ENCODE data around the gene APBB2.
"Not testable (repeated sequence)": the region's sequence is repeated elsewhere in the genome, so short reads cannot be mapped to it uniquely, and the experiment has no call there.

Gene APBB2

DNA sequence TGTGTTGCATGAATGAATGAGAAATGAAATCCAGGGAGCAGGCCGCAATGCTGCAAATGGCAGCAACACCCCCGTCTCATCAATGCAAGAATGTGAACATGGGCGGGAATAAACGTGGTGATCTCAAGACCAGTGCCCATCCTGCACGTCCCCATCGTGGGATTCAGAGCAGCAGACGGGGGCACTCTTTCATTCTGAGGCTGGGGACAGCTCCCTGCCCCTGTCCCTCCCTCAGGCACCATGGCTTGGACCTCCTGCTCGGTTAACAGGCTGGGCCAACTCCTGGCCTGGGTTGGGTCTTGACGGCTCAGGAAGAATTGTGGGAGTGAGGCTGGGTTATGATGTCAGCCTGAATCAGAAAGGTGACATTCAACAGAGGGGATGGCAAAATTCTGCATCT is 385.7 kb downstream of the APBB2 start:
- no peaks in the 10 kb centered on the region for H3K4me1 ChIP-seq (ENCODE audit: control insufficient read depth, insufficient read depth, low read length)
- no peak overlapping the region for H3K4me3 ChIP-seq (ENCODE audit: low read depth, low read length)
- H3K27me3 ChIP-seq (ENCODE audit: control insufficient read depth, insufficient read depth, low read length) = no peaks in the 10 kb centered on the region
- H3K9ac ChIP-seq (ENCODE audit: low read depth, low read length) = no peak overlapping the region
- no peaks in the 10 kb centered on the region for H3K9me3 ChIP-seq (ENCODE audit: control insufficient read depth, insufficient read depth, low read length)
- H3K36me3 ChIP-seq (ENCODE audit: control insufficient read depth, insufficient read depth, low read length) = peaks cover 18% of the 10 kb centered on the region

GRCh38 chr4:40827758-40828157 is 386.6 kb downstream of the APBB2 start:
- H3K36me3 ChIP-seq (ENCODE audit: control insufficient read depth, insufficient read depth, low read length) = peaks cover 18% of the 10 kb centered on the region
- H3K27me3 ChIP-seq (ENCODE audit: control insufficient read depth, insufficient read depth, low read length) = no peaks in the 10 kb centered on the region
- H3K4me3 ChIP-seq (ENCODE audit: low read depth, low read length) = no peak overlapping the region
- H3K9me3 ChIP-seq (ENCODE audit: control insufficient read depth, insufficient read depth, low read length) = no peaks in the 10 kb centered on the region
- no peaks in the 10 kb centered on the region for H3K4me1 ChIP-seq (ENCODE audit: control insufficient read depth, insufficient read depth, low read length)
- no peak overlapping the region for H3K9ac ChIP-seq (ENCODE audit: low read depth, low read length)

DNA sequence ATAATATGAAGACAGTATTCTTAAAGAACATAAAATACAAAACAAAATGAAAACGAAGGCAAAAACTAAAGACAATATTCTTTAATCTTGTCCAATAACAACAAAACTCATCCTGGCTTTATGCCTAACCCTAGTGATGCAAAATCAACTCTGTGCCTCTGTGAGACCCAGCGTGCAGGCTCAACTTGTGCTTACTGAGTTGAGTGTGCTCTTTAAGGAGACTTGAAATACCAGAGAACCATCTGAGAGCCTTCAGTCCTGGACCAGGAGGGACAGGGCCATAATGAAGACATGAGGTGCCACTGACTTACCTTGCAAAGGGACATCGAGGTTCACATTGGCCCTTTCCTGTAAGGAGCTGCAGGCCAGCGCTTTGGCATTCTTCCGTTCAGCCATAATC is 387.5 kb downstream of the APBB2 start:
- no peaks in the 10 kb centered on the region for H3K4me1 ChIP-seq (ENCODE audit: control insufficient read depth, insufficient read depth, low read length)
- no peaks in the 10 kb centered on the region for H3K27me3 ChIP-seq (ENCODE audit: control insufficient read depth, insufficient read depth, low read length)
- H3K36me3 ChIP-seq (ENCODE audit: control insufficient read depth, insufficient read depth, low read length) = peaks cover 22% of the 10 kb centered on the region
- H3K4me3 ChIP-seq (ENCODE audit: low read depth, low read length) = no peak overlapping the region
- no peak overlapping the region for H3K9ac ChIP-seq (ENCODE audit: low read depth, low read length)
- no peaks in the 10 kb centered on the region for H3K9me3 ChIP-seq (ENCODE audit: control insufficient read depth, insufficient read depth, low read length)

GRCh38 chr4:40825014-40825838 is 389.1 kb downstream of the APBB2 start:
- H3K4me1 ChIP-seq (ENCODE audit: control insufficient read depth, insufficient read depth, low read length) = no peaks in the 10 kb centered on the region
- H3K9me3 ChIP-seq (ENCODE audit: control insufficient read depth, insufficient read depth, low read length) = no peaks in the 10 kb centered on the region
- H3K27me3 ChIP-seq (ENCODE audit: control insufficient read depth, insufficient read depth, low read length) = no peaks in the 10 kb centered on the region
- peaks cover 22% of the 10 kb centered on the region for H3K36me3 ChIP-seq (ENCODE audit: control insufficient read depth, insufficient read depth, low read length)
- H3K4me3 ChIP-seq (ENCODE audit: low read depth, low read length) = no peak overlapping the region
- no peak overlapping the region for H3K9ac ChIP-seq (ENCODE audit: low read depth, low read length)

DNA sequence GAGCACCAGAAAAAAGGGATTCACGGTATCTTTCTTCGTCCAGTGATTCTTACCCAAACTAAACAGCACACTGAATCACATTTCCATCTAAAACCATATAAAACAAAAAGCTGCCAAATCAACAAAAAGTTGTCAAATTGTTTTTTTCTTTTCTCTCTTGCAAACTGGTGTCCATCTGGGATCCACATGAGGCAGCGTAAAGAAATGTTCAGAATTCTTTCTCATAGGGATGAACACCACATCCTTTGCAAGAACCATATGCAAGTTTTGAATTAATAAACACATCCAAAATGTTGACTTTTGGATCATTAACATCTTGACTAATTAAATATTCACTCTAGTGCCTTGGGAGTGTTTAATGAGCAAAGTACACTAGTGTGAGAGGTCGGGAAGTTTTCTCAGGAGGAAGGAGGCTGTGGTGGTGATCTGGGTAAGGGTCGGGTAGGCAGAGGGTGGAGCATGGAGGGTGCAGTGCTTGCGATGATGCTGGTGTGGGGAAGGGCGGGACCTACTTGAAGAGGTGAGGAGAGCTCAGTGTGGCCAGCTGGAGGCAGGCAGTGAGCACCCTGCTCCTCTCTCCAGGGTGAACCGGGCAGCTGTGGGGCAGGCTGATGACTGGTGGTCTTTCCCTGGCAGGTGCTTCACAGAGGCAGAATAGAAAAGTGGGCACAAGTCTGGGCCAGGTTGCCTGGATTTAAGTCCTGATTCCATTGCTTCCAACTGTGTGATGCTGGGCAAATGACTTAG is 391.7 kb downstream of the APBB2 start:
- H3K4me1 ChIP-seq (ENCODE audit: control insufficient read depth, insufficient read depth, low read length) = no peaks in the 10 kb centered on the region
- peaks cover 12% of the 10 kb centered on the region for H3K36me3 ChIP-seq (ENCODE audit: control insufficient read depth, insufficient read depth, low read length)
- H3K27me3 ChIP-seq (ENCODE audit: control insufficient read depth, insufficient read depth, low read length) = no peaks in the 10 kb centered on the region
- H3K9ac ChIP-seq (ENCODE audit: low read depth, low read length) = no peak overlapping the region
- no peaks in the 10 kb centered on the region for H3K9me3 ChIP-seq (ENCODE audit: control insufficient read depth, insufficient read depth, low read length)
- no peak overlapping the region for H3K4me3 ChIP-seq (ENCODE audit: low read depth, low read length)

GRCh38 chr4:40820101-40820500 is 394.2 kb downstream of the APBB2 start:
- Histone ChIP-seq H3K9ac (ENCODE audit: low read depth, low read length) (no peak overlapping the region), H3K9me3 (ENCODE audit: control insufficient read depth, insufficient read depth, low read length) (no peaks in the 10 kb centered on the region), H3K4me3 (ENCODE audit: low read depth, low read length) (no peak overlapping the region), H3K4me1 (ENCODE audit: control insufficient read depth, insufficient read depth, low read length) (no peaks in the 10 kb centered on the region), H3K27me3 (ENCODE audit: control insufficient read depth, insufficient read depth, low read length) (no peaks in the 10 kb centered on the region), H3K36me3 (ENCODE audit: control insufficient read depth, insufficient read depth, low read length) (peaks cover 5% of the 10 kb centered on the region)

- not testable (repeated sequence) for H3K36me3 ChIP-seq (ENCODE audit: control insufficient read depth, insufficient read depth, low read length); H3K9me3 ChIP-seq (ENCODE audit: control insufficient read depth, insufficient read depth, low read length); H3K27me3 ChIP-seq (ENCODE audit: control insufficient read depth, insufficient read depth, low read length); H3K4me1 ChIP-seq (ENCODE audit: control insufficient read depth, insufficient read depth, low read length); H3K9ac ChIP-seq (ENCODE audit: low read depth, low read length); H3K4me3 ChIP-seq (ENCODE audit: low read depth, low read length)
Measured at GRCh38 chr4:40817157-40817556, 397.2 kb downstream of the APBB2 start.

GRCh38 chr4:40812856-40813255 is 401.5 kb downstream of the APBB2 start:
- H3K9ac ChIP-seq (ENCODE audit: low read depth, low read length) = no peak overlapping the region
- no peaks in the 10 kb centered on the region for H3K4me1 ChIP-seq (ENCODE audit: control insufficient read depth, insufficient read depth, low read length)
- H3K36me3 ChIP-seq (ENCODE audit: control insufficient read depth, insufficient read depth, low read length) = no peaks in the 10 kb centered on the region
- no peak overlapping the region for H3K4me3 ChIP-seq (ENCODE audit: low read depth, low read length)
- H3K27me3 ChIP-seq (ENCODE audit: control insufficient read depth, insufficient read depth, low read length) = no peaks in the 10 kb centered on the region
- H3K9me3 ChIP-seq (ENCODE audit: control insufficient read depth, insufficient read depth, low read length) = no peaks in the 10 kb centered on the region

- Histone ChIP-seq H3K9ac (ENCODE audit: low read depth, low read length) (no peak overlapping the region), H3K9me3 (ENCODE audit: control insufficient read depth, insufficient read depth, low read length) (no peaks in the 10 kb centered on the region), H3K36me3 (ENCODE audit: control insufficient read depth, insufficient read depth, low read length) (no peaks in the 10 kb centered on the region)
Measured at GRCh38 chr4:40812386-40812785, 402.0 kb downstream of the APBB2 start.

DNA sequence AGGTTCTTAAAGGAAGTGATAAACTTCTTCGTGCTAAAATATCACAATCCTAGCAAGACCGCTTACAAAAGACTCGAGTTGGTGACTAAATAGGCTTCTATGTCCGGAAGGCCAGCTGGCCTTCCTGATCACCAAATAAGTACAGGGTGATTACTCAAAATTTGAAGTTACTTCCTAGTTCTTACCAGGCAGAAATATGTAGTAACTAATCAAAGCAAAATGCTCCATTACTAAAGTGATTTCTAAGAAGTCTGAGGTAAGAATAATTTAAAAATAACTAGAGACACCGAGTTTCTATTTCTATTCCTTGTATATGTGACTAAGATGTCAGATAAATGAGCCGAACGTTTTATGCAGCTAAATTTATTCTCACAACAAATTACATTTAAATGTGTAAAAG is 402.4 kb downstream of the APBB2 start:
- no peaks in the 10 kb centered on the region for H3K9me3 ChIP-seq (ENCODE audit: control insufficient read depth, insufficient read depth, low read length)
- H3K27me3 ChIP-seq (ENCODE audit: control insufficient read depth, insufficient read depth, low read length) = no peaks in the 10 kb centered on the region
- no peaks in the 10 kb centered on the region for H3K4me1 ChIP-seq (ENCODE audit: control insufficient read depth, insufficient read depth, low read length)
- no peaks in the 10 kb centered on the region for H3K36me3 ChIP-seq (ENCODE audit: control insufficient read depth, insufficient read depth, low read length)
- no peak overlapping the region for H3K4me3 ChIP-seq (ENCODE audit: low read depth, low read length)
- no peak overlapping the region for H3K9ac ChIP-seq (ENCODE audit: low read depth, low read length)

More at GRCh38 chr4:40812386-40812785, 402.0 kb downstream of the APBB2 start:
- no peak overlapping the region for H3K4me3 ChIP-seq (ENCODE audit: low read depth, low read length)
- H3K27me3 ChIP-seq (ENCODE audit: control insufficient read depth, insufficient read depth, low read length) = no peaks in the 10 kb centered on the region
- no peaks in the 10 kb centered on the region for H3K4me1 ChIP-seq (ENCODE audit: control insufficient read depth, insufficient read depth, low read length)

DNA sequence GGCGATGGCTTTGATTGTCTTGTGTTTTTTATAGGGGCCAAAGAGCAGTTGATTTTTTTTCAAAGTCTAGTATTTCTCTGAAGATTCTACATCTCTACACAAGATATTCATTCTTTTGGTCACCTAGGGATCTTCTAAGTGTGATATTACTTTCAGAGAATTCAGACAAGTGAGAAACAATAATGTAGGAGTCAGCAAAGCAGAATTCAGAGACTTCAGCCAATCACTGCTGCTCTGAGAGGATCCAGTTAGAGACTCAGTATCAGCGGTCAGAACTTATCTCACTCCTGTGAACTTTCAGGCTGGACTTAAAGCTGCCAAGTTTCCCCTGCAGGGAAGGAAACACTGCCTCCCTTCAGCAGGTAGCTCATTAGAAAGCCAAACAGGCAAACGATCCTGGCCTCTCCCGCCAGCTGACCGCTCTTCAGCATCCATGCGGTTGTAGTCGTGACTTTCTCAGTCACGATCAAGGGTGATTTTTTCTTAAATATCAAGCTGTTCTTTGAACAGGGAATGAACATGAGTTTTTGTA is 405.4 kb downstream of the APBB2 start:
- no peaks in the 10 kb centered on the region for H3K36me3 ChIP-seq (ENCODE audit: control insufficient read depth, insufficient read depth, low read length)
- no peaks in the 10 kb centered on the region for H3K4me1 ChIP-seq (ENCODE audit: control insufficient read depth, insufficient read depth, low read length)
- H3K9me3 ChIP-seq (ENCODE audit: control insufficient read depth, insufficient read depth, low read length) = no peaks in the 10 kb centered on the region

GRCh38 chr4:40804598-40804997 is 409.7 kb downstream of the APBB2 start:
- Histone ChIP-seq H3K4me1 (ENCODE audit: control insufficient read depth, insufficient read depth, low read length) (no peaks in the 10 kb centered on the region), H3K36me3 (ENCODE audit: control insufficient read depth, insufficient read depth, low read length) (no peaks in the 10 kb centered on the region), H3K27me3 (ENCODE audit: control insufficient read depth, insufficient read depth, low read length) (no peaks in the 10 kb centered on the region), H3K9ac (ENCODE audit: low read depth, low read length) (no peak overlapping the region), H3K4me3 (ENCODE audit: low read depth, low read length) (no peak overlapping the region), H3K9me3 (ENCODE audit: control insufficient read depth, insufficient read depth, low read length) (no peaks in the 10 kb centered on the region)

More for the DNA sequence above, 405.4 kb downstream of the APBB2 start:
- no peaks in the 10 kb centered on the region for H3K27me3 ChIP-seq (ENCODE audit: control insufficient read depth, insufficient read depth, low read length)
- H3K4me3 ChIP-seq (ENCODE audit: low read depth, low read length) = no peak overlapping the region
- no peak overlapping the region for H3K9ac ChIP-seq (ENCODE audit: low read depth, low read length)
